GM12875 (cell line): ENCODE results near the gene HADHB.
"Not testable (repeated sequence)": the region's sequence is repeated elsewhere in the genome, so short reads cannot be mapped to it uniquely, and the experiment has no call there.

Experiments used
- H3K4me3 ChIP-seq: one replicate; pipeline ENCODE4 v1.5.1; 2011; ENCODE audit warnings: low read depth, low read length, control low read depth
- CTCF ChIP-seq: IDR thresholded peaks from 2 replicates; pipeline ENCODE4 v1.5.1; 2011; ENCODE audit warnings: low read depth, mild to moderate bottlenecking, control low read depth, inconsistent platforms, low read length, moderate library complexity, borderline replicate concordance; ENCODE audit not compliant: insufficient read depth

HADHB gene

GRCh38 chr2:26317377-26318105 lies 72.8 kb downstream of the HADHB start:
- H3K4me3 ChIP-seq, result no peak overlapping the region
- TF ChIP-seq CTCF, result no peak

GRCh38 chr2:26318950-26319349 lies 74.2 kb downstream of the HADHB start:
- no peak overlapping the region for H3K4me3 ChIP-seq
- TF ChIP-seq CTCF, result no peak

GRCh38 chr2:26324479-26324878 lies 79.7 kb downstream of the HADHB start:
- not testable (repeated sequence) for H3K4me3 ChIP-seq

- H3K4me3 ChIP-seq, result no peak overlapping the region
- TF ChIP-seq CTCF, result no peak
These were observed 80.2 kb downstream of the HADHB start for GRCh38 chr2:26324903-26325302.

GRCh38 chr2:26325851-26326250 lies 81.1 kb downstream of the HADHB start:
- H3K4me3 ChIP-seq, result no peak overlapping the region
- TF ChIP-seq CTCF, result no peak

- no peak overlapping the region for H3K4me3 ChIP-seq
- TF ChIP-seq CTCF, result no peak
These were observed 81.8 kb downstream of the HADHB start for GRCh38 chr2:26326514-26326913.

- TF ChIP-seq CTCF, result no peak
- no peak overlapping the region for H3K4me3 ChIP-seq
These were observed 82.8 kb downstream of the HADHB start for GRCh38 chr2:26327291-26328272.

GRCh38 chr2:26329083-26329482 lies 84.3 kb downstream of the HADHB start:
- H3K4me3 ChIP-seq, result not testable (repeated sequence)
